Mucosa of descending colon (tissue), 3 donors: ENCODE measurements around the gene SBF2. TPM values are rescaled to one million over a fixed set of nuclear protein-coding genes. Genes with fewer than 3 reads are reported as not detected.

ENCODE experiments used
- ATAC-seq: fragments of 200-7000 bp; cut with Tn5 transposase; one replicate; pipeline ENCODE4 v1.9.1; 2020; ENCODE audit warnings: mild to moderate bottlenecking, moderate library complexity
- DNase-seq, 3 donors: peaks; one replicate each; pipeline ENCODE4 v3.0.0-alpha.2; 2020
- H3K36me3 ChIP-seq: fragments of 200-600 bp; one replicate; pipeline ENCODE4 v1.8.0; 2021; ENCODE audit warnings: low read depth, mild to moderate bottlenecking
- H3K4me1 ChIP-seq: fragments of 200-600 bp; one replicate; pipeline ENCODE4 v1.8.0; 2021; ENCODE audit warnings: low read depth, mild to moderate bottlenecking
- H3K4me3 ChIP-seq: fragments of 200-600 bp; one replicate; pipeline ENCODE4 v1.8.0; 2021; ENCODE audit warnings: mild to moderate bottlenecking
- H3K9me3 ChIP-seq: fragments of 200-600 bp; one replicate; pipeline ENCODE4 v1.8.0; 2021; ENCODE audit warnings: mild to moderate bottlenecking
- CTCF ChIP-seq: fragments of 200-600 bp; IDR thresholded peaks from one replicate; pipeline ENCODE4 v1.8.0; 2022; ENCODE audit warnings: antibody characterized with exemption, mild to moderate bottlenecking
- intact Hi-C, 2 donors: fragments of 100-400 bp; cut with DNase I in 1 of 2; cut with micrococcal nuclease in 1 of 2; formaldehyde crosslinking; loops; one replicate each; pipeline versions ENCODE4 v1.11.0 to v1.11.1; 2022; cut with DNase I, micrococcal nuclease
- total RNA-seq, 3 donors: library from RNA; stranded (reverse); fragmentation: NEBNext Ultra II Directional in 2 of 3; extraction: Animal tissue kit (Norgen Biotek cat#: 25700) in 2 of 3; gene quantifications; one replicate each; pipeline versions ENCODE4 v1.2.1 to v1.2.4, GENCODE V29; 2021 to 2023
- donor health status: DM: no; HTN: no; CAD: no; lungs with moderate emphysema.
- donor health status: DM: no; HTN: no; CAD: no.
- donor health status: DM: no; HTN: yes; CAD: no.

Gene SBF2
- total RNA-seq, 3 donors from 2014 or later, result 35.2 to 60.3 (median 48.2) TPM

- no peak overlapping the region for H3K4me3 ChIP-seq
- no peaks in the 10 kb centered on the region for H3K9me3 ChIP-seq
- intact Hi-C loops, result loop anchor here (10.0 kb wide), 2 partner anchors 109 to 219 kb away; no protein-coding TSS in a partner anchor
- no peaks in the 10 kb centered on the region for H3K36me3 ChIP-seq
- no peak for ATAC-seq
- H3K4me1 ChIP-seq, result no peaks in the 10 kb centered on the region
- no peak for DNase-seq
- TF ChIP-seq CTCF, result no peak
These were observed 320.1 kb downstream of the SBF2 start for GRCh38 chr11:9973921-9974320.

- peak in 1 of 3 donors; percentile 57 for DNase-seq
- intact Hi-C loops, result loop anchor here (10.0 kb wide), 2 partner anchors 108 to 218 kb away; no protein-coding TSS in a partner anchor
- Histone ChIP-seq H3K9me3 (no peaks in the 10 kb centered on the region), H3K4me1 (no peaks in the 10 kb centered on the region), H3K36me3 (no peaks in the 10 kb centered on the region), H3K4me3 (no peak overlapping the region)
- peak; percentile 60 for ATAC-seq
- TF ChIP-seq CTCF, result peak; percentile 41
These were observed 321.0 kb downstream of the SBF2 start for GRCh38 chr11:9972989-9973388.

GRCh38 chr11:9971894-9972293 is 322.1 kb downstream of the SBF2 start:
- H3K4me3 ChIP-seq, result no peak overlapping the region
- TF ChIP-seq CTCF, result no peak
- H3K4me1 ChIP-seq, result no peaks in the 10 kb centered on the region
- DNase-seq (no peak), ATAC-seq (no peak)
- no peaks in the 10 kb centered on the region for H3K36me3 ChIP-seq
- H3K9me3 ChIP-seq, result no peaks in the 10 kb centered on the region
- intact Hi-C loops, result loop anchor here (10.0 kb wide), 2 partner anchors 107 to 217 kb away; no protein-coding TSS in a partner anchor

- no peaks in the 10 kb centered on the region for H3K36me3 ChIP-seq
- TF ChIP-seq CTCF, result no peak
- no peaks in the 10 kb centered on the region for H3K9me3 ChIP-seq
- no peaks in the 10 kb centered on the region for H3K4me1 ChIP-seq
- DNase-seq, result no peak
- H3K4me3 ChIP-seq, result no peak overlapping the region
- ATAC-seq, result no peak
- intact Hi-C loops, result no loop called here
These were observed 325.0 kb downstream of the SBF2 start for GRCh38 chr11:9969068-9969467.

- Histone ChIP-seq H3K36me3 (no peaks in the 10 kb centered on the region), H3K4me1 (no peaks in the 10 kb centered on the region), H3K4me3 (no peak overlapping the region), H3K9me3 (no peaks in the 10 kb centered on the region)
- intact Hi-C loops, result no loop called here
- ATAC-seq, result no peak
- DNase-seq, result no peak
- no peak for TF ChIP-seq CTCF
These were observed 331.3 kb downstream of the SBF2 start for GRCh38 chr11:9962722-9963121.

GRCh38 chr11:9957072-9957471 is 336.9 kb downstream of the SBF2 start:
- H3K4me1 ChIP-seq, result no peaks in the 10 kb centered on the region
- no peak overlapping the region for H3K4me3 ChIP-seq
- DNase-seq, result no peak
- H3K36me3 ChIP-seq, result no peaks in the 10 kb centered on the region
- intact Hi-C loops, result no loop called here
- no peak for TF ChIP-seq CTCF
- H3K9me3 ChIP-seq, result no peaks in the 10 kb centered on the region
- no peak for ATAC-seq
